TTC549 (cell line): ENCODE results near the gene FH.
A peak's percentile ranks its signal among the peaks of the same experiment; 100 is the strongest.

Experiments
- FAIRE-seq: peaks from 2 replicates; lab custom pipeline; 2012; peaks lifted over from hg19 to GRCh38; lab: Jason Lieb, UNC

The FH gene

GRCh38 chr1:241519308-241520079 lies at the start of gene FH:
FH (minus strand) TSS chr1:241519755; CDS start chr1:241519722, 33 bp downstream.
- peak; percentile 100 for FAIRE-seq

- no peak for FAIRE-seq
Measured at GRCh38 chr1:241560849-241561187, 41.3 kb upstream of the FH start.

- FAIRE-seq: no peak
Measured at GRCh38 chr1:241560146-241560848, 40.7 kb upstream of the FH start.

GRCh38 chr1:241557551-241558193 lies 38.1 kb upstream of the FH start:
- FAIRE-seq: no peak

- FAIRE-seq: no peak
Measured at GRCh38 chr1:241557031-241557430, 37.5 kb upstream of the FH start.

GRCh38 chr1:241555526-241555925 lies 36.0 kb upstream of the FH start:
- no peak for FAIRE-seq

GRCh38 chr1:241553886-241554592 lies 34.5 kb upstream of the FH start:
- FAIRE-seq: peak; percentile 22

GRCh38 chr1:241551759-241552638 lies 32.4 kb upstream of the FH start:
- FAIRE-seq: no peak

GRCh38 chr1:241550318-241550717 lies 30.8 kb upstream of the FH start:
- FAIRE-seq: no peak

- FAIRE-seq: no peak
Measured at GRCh38 chr1:241548008-241548407, 28.5 kb upstream of the FH start.

GRCh38 chr1:241542199-241542907 lies 22.8 kb upstream of the FH start:
- no peak for FAIRE-seq

GRCh38 chr1:241536969-241537368 lies 17.4 kb upstream of the FH start:
- no peak for FAIRE-seq

GRCh38 chr1:241536304-241536703 lies 16.7 kb upstream of the FH start:
- FAIRE-seq: no peak

GRCh38 chr1:241533326-241534115 lies 14.0 kb upstream of the FH start:
- FAIRE-seq: no peak

- FAIRE-seq: no peak
Measured at GRCh38 chr1:241532864-241533263, 13.3 kb upstream of the FH start.

GRCh38 chr1:241532162-241532531 lies 12.6 kb upstream of the FH start, which contains the start of gene KMO:
KMO (plus strand) TSS chr1:241532378; CDS start chr1:241532445, 67 bp downstream.
- no peak for FAIRE-seq

GRCh38 chr1:241531195-241532161 lies 11.9 kb upstream of the FH start:
- peak; percentile 98 for FAIRE-seq

- FAIRE-seq: no peak
Measured at GRCh38 chr1:241527146-241527545, 7.6 kb upstream of the FH start.

- no peak for FAIRE-seq
Measured at GRCh38 chr1:241525026-241525425, 5.5 kb upstream of the FH start.
